Activated naive CD8-positive, alpha-beta T cell treated with anti-CD3 and anti-CD28 coated beads, Interleukin-2, amount 10 ng/mL, durations not matched to agents 7 days and 5 days (primary cell): Measurements from ENCODE around the gene GPR84. TPM values are rescaled to one million over a fixed set of nuclear protein-coding genes. Genes with fewer than 3 reads are reported as not detected.
"Not testable (repeated sequence)": the region's sequence is repeated elsewhere in the genome, so short reads cannot be mapped to it uniquely, and the experiment has no call there.

ENCODE experiments used
- ATAC-seq: fragments of 150-1000 bp; cut with Tn5 transposase; one replicate; pipeline ENCODE4 v1.10.0; 2021; ENCODE audit warnings: low read depth, moderate library complexity
- POLR2A ChIA-PET: fragments of 350-600 bp; sonication (Branson Sonifier 250); formaldehyde crosslinking; loops from one replicate; lab custom pipeline; 2021; ENCODE audit warnings: antibody characterized with exemption; lab: Charles Lee
- DNase-seq: peaks from one replicate; pipeline ENCODE4 v3.0.0; 2021
- H3K27ac Mint-ChIP-seq: one replicate; pipeline ENCODE4 v1.8.0; 2022; ENCODE audit warnings: mild to moderate bottlenecking, mixed read lengths
- H3K27me3 Mint-ChIP-seq: one replicate; pipeline ENCODE4 v1.8.0; 2022; ENCODE audit warnings: mild to moderate bottlenecking, moderate library complexity, mixed read lengths
- H3K36me3 Mint-ChIP-seq: one replicate; pipeline ENCODE4 v1.8.0; 2021; ENCODE audit warnings: mild to moderate bottlenecking, mixed read lengths
- H3K4me1 Mint-ChIP-seq: one replicate; pipeline ENCODE4 v1.8.0; 2021; ENCODE audit warnings: mixed read lengths
- H3K4me3 Mint-ChIP-seq: one replicate; pipeline ENCODE4 v1.8.0; 2022; ENCODE audit warnings: mild to moderate bottlenecking, moderate library complexity, mixed read lengths
- H3K9me3 Mint-ChIP-seq: one replicate; pipeline ENCODE4 v1.8.0; 2021; ENCODE audit warnings: mixed read lengths
- microRNA-seq: library from miRNA; unstranded; fragments of <30 nt; microRNA quantifications from one replicate; pipeline ENCODE4 v1.2.0, GENCODE V29; 2022
- total RNA-seq, 2 experiments: library from RNA; stranded (reverse); gene quantifications; one replicate each; pipeline ENCODE4 v1.2.3, GENCODE V29; 2021

GPR84 gene
- total RNA-seq, 2 experiments from 2014 or later: 0.39 to 0.65 TPM

DNA sequence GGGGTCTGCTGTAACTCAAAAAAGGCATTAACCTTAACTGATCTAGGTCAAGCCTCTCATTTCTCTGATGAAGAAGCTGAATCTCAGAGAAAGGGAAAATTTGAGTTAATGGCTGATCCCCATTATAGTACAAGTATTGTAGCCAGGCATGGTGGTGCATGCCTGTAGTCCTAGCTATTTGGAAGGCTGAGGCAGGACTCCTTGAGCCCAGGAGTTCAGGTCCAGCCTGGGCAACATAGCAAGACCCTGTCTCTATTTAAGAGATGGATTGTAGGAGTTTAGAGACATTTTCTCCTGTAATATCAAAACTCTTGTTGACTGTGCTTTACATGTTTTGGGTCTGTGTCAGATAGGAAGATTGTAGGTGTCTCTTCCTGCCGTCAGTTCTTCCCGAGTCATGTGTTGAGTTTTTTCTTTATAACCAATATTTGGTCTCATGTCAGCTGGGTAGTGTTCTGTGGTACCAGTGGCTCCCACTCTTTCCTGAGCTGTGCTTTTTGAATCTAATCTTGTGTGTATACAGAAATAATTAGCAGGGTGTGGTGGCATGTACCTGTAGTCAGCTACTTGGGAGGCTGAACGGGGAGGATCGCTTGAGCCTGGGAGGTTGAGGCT, 30.8 kb downstream of the GPR84 start:
- Mint-ChIP-seq H3K4me3 (no peak overlapping the region), H3K4me1 (peaks cover 30% of the 10 kb centered on the region)
- no peak for ATAC-seq

GRCh38 chr12:54331461-54331860, 32.8 kb downstream of the GPR84 start:
- H3K4me3 Mint-ChIP-seq: no peak overlapping the region
- H3K4me1 Mint-ChIP-seq: peaks cover 38% of the 10 kb centered on the region

More for the DNA sequence above, 30.8 kb downstream of the GPR84 start:
- no peaks in the 10 kb centered on the region for H3K9me3 Mint-ChIP-seq
- no peaks in the 10 kb centered on the region for H3K36me3 Mint-ChIP-seq
- no peak overlapping the region for H3K27ac Mint-ChIP-seq
- DNase-seq: no peak
- H3K27me3 Mint-ChIP-seq: no peaks in the 10 kb centered on the region
- POLR2A ChIA-PET: interaction anchor here (0.5 kb wide), 1 partner anchor 11 kb away, joined by 4 read pairs; no protein-coding TSS in a partner anchor

DNA sequence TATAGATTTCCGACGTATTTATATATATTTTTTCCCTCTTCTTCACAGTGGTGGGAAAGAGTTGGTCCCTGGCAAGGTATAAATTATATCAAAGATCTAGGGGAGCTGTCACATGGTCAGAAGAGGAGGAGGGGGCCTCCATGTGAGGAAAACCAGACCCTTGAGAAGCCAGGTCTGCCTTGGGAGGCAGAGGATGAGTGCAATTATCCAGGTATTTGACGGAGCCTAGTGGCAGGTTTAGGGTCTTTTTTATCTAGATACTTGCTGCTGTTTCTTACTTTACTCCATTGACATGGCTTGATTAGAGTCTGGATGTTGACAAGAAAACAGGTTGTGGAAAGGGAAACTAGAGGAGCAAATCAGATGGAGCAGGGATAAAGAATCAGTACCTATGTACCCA, 33.8 kb downstream of the GPR84 start:
- H3K4me3 Mint-ChIP-seq: peak overlapping the region; percentile 55
- H3K27me3 Mint-ChIP-seq: no peaks in the 10 kb centered on the region
- ATAC-seq: no peak
- H3K4me1 Mint-ChIP-seq: peaks cover 39% of the 10 kb centered on the region
- no peaks in the 10 kb centered on the region for H3K36me3 Mint-ChIP-seq
- no peaks in the 10 kb centered on the region for H3K9me3 Mint-ChIP-seq
- DNase-seq: no peak
- H3K27ac Mint-ChIP-seq: peak overlapping the region; percentile 68
- POLR2A ChIA-PET: no interaction called here

More at GRCh38 chr12:54331461-54331860, 32.8 kb downstream of the GPR84 start:
- no peak for ATAC-seq
- POLR2A ChIA-PET: no interaction called here
- Mint-ChIP-seq H3K27ac (peak overlapping the region; percentile 56), H3K36me3 (no peaks in the 10 kb centered on the region), H3K9me3 (no peaks in the 10 kb centered on the region), H3K27me3 (no peaks in the 10 kb centered on the region)
- no peak for DNase-seq

DNA sequence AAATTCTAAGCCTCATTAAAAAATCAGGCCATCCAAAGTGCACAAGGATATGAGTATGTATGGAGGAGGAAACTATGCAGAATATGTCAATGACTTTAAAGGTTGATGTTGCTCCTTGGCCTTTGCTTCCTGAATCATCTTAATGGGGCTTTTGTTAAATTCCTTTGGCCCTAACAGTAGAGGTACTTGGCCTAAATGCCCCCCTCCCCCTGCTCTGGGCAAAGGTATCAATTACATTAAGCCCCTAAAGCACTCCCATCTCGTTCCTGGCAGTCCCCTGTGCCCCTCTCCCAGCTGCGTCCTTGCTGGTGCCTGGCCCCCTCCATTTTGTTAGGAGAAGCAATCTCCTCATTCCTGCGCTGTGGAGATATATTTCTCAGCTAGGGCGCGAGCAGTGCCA, 34.5 kb downstream of the GPR84 start:
- DNase-seq: no peak
- H3K4me3 Mint-ChIP-seq: no peak overlapping the region

GRCh38 chr12:54328595-54329337, 35.5 kb downstream of the GPR84 start:
- no peaks in the 10 kb centered on the region for H3K27me3 Mint-ChIP-seq

More for the DNA sequence above, 34.5 kb downstream of the GPR84 start:
- Mint-ChIP-seq H3K9me3 (no peaks in the 10 kb centered on the region), H3K27ac (no peak overlapping the region), H3K4me1 (peaks cover 39% of the 10 kb centered on the region), H3K27me3 (no peaks in the 10 kb centered on the region), H3K36me3 (no peaks in the 10 kb centered on the region)
- ATAC-seq: no peak
- POLR2A ChIA-PET: no interaction called here

GRCh38 chr12:54325442-54326109, 38.7 kb downstream of the GPR84 start:
- not testable (repeated sequence) for DNase-seq, H3K9me3 Mint-ChIP-seq, H3K27me3 Mint-ChIP-seq, H3K36me3 Mint-ChIP-seq, ATAC-seq
- H3K4me1 Mint-ChIP-seq: peaks cover 29% of the 10 kb centered on the region
- peak overlapping the region; percentile 96 for H3K4me3 Mint-ChIP-seq
- peak overlapping the region; percentile 87 for H3K27ac Mint-ChIP-seq
- POLR2A ChIA-PET: interaction anchor here (0.5 to 2.0 kb wide), 15 partner anchors 10 to 1504 kb away, joined by 3 to 20 read pairs (median 3); partner anchors contain the start of genes CBX5, DNAJC14, HNRNPA1 and NFE2

More at GRCh38 chr12:54328595-54329337, 35.5 kb downstream of the GPR84 start:
- Mint-ChIP-seq H3K36me3 (no peaks in the 10 kb centered on the region), H3K27ac (peak overlapping the region; percentile 31), H3K9me3 (no peaks in the 10 kb centered on the region), H3K4me3 (no peak overlapping the region), H3K4me1 (peaks cover 42% of the 10 kb centered on the region)
- ATAC-seq: no peak
- POLR2A ChIA-PET: no interaction called here
- no peak for DNase-seq

GRCh38 chr12:54324617-54325441, 39.5 kb downstream of the GPR84 start, which contains the start of gene COPZ1:
Gene COPZ1, plus strand, starts transcription at chr12:54325131. Its CDS starts 33 bp downstream, at chr12:54325164.
- ATAC-seq: peak; percentile 99
- peak within 1 kb of the TSS; percentile 87 for H3K27ac Mint-ChIP-seq
- POLR2A ChIA-PET: interaction anchor here (0.5 to 2.0 kb wide), 14 partner anchors 10 to 1505 kb away, joined by 3 to 20 read pairs (median 3); partner anchors contain the start of genes CBX5, DNAJC14, HNRNPA1 and NFE2

GRCh38 chr12:54321363-54321762, 42.9 kb downstream of the GPR84 start:
- no peak overlapping the region for H3K4me3 Mint-ChIP-seq
- H3K27ac Mint-ChIP-seq: no peak overlapping the region
- DNase-seq: no peak
- POLR2A ChIA-PET: no interaction called here
- H3K9me3 Mint-ChIP-seq: no peaks in the 10 kb centered on the region
- H3K4me1 Mint-ChIP-seq: peaks cover 6% of the 10 kb centered on the region
- H3K36me3 Mint-ChIP-seq: no peaks in the 10 kb centered on the region
- no peak for ATAC-seq
- H3K27me3 Mint-ChIP-seq: peaks cover 3% of the 10 kb centered on the region

More at GRCh38 chr12:54324617-54325441, 39.5 kb downstream of the GPR84 start, which contains the start of gene COPZ1:
- DNase-seq: peak; percentile 88
- no peaks in the 10 kb centered on the region for H3K9me3 Mint-ChIP-seq
- H3K36me3 Mint-ChIP-seq: no peaks in the 10 kb centered on the region
- H3K4me3 Mint-ChIP-seq: peak within 1 kb of the TSS; percentile 96
- peaks cover 24% of the 10 kb centered on the region for H3K4me1 Mint-ChIP-seq
- no peaks in the 10 kb centered on the region for H3K27me3 Mint-ChIP-seq

Small RNAs within 50 kb of the gene (microRNA-seq; reads per million reads assigned to microRNA genes)
- 153 reads per million, percentile 61 among the genes with 10 or more reads in this experiment for gene MIR148B

Other genes starting within 250 kb of the GPR84 start
- gene SMUG1, start 175.5 kb downstream of the GPR84 start, total RNA-seq: 10 to 100 TPM; 23.9 to 24.4 TPM
- gene CBX5, start 84.4 kb downstream of the GPR84 start, total RNA-seq: 100 to 1,000 TPM; 113 TPM
- gene HNRNPA1, start 83.8 kb downstream of the GPR84 start, total RNA-seq: 1,000 to 10,000 TPM; 1,247 to 1,279 TPM
- gene NFE2, start 63.5 kb downstream of the GPR84 start, total RNA-seq: not detected
- 10 to 100 TPM; 93.1 to 94.6 TPM for gene COPZ1, start 39.4 kb downstream of the GPR84 start, total RNA-seq
- 1 to 10 TPM; 1.4 to 2.0 TPM for gene ZNF385A, start 20.2 kb upstream of the GPR84 start, total RNA-seq
- 10 to 100 TPM; 84.5 to 90.6 TPM for gene ITGA5, start 54.8 kb upstream of the GPR84 start, total RNA-seq
- 1 to 10 TPM; 7.4 to 9.3 TPM for gene GTSF1, start 109.1 kb upstream of the GPR84 start, total RNA-seq
- 100 to 1,000 TPM; 148 to 149 TPM for gene NCKAP1L, start 133.3 kb upstream of the GPR84 start, total RNA-seq
- gene PDE1B, start 185.1 kb upstream of the GPR84 start, total RNA-seq: 10 to 100 TPM; 19.6 to 20.5 TPM
- not detected for gene PPP1R1A, start 224.2 kb upstream of the GPR84 start, total RNA-seq